Measurements from ENCODE around the gene CLNK.

Gene CLNK

DNA sequence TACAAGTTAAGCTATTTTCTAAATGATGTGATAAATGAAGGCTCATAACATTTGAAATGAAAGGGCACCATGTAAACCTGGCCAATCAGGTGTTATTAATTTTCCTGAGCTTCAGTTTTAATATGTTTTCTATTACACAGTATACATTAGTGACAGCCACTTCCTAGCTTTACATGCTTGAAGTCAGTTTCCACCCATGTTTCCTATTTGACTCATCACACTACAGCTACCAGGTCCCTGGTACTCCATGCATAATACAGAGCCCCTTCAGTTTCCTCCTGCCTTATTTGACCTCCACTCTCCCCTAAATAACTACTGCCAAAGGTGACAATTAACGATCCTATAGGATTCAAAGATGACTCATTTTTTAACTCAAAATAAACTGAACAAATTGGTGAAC lies 245.6 kb downstream of the CLNK start:
- TF ChIP-seq CTCF (IDR thresholded peaks at IDR 0.05; ENCODE audit: low read depth, low read length) (no peak), EZH2phosphoT487 (IDR thresholded peaks at IDR 0.05; ENCODE audit: low read depth) (no peak)
- H3K27me3 ChIP-seq (ENCODE audit: low read depth, low read length), result peaks cover 5% of the 10 kb centered on the region
- no peaks in the 10 kb centered on the region for H3K9me3 ChIP-seq (ENCODE audit: insufficient read depth, low read length)
- no peak overlapping the region for H3K4me2 ChIP-seq (ENCODE audit: low read length)
- H3K4me3 ChIP-seq (ENCODE audit: low read length), result no peak overlapping the region
- H3K9ac ChIP-seq (ENCODE audit: low read length), result no peak overlapping the region
- H3K36me3 ChIP-seq (replicated peaks; ENCODE audit: low read depth, low read length), result no peaks in the 10 kb centered on the region
- no peak overlapping the region for H3K27ac ChIP-seq (ENCODE audit: low read length)
- H3K4me1 ChIP-seq (ENCODE audit: low read length), result no peaks in the 10 kb centered on the region
- no peaks in the 10 kb centered on the region for H4K20me1 ChIP-seq (ENCODE audit: insufficient read depth, low read length)
- H2AFZ ChIP-seq (ENCODE audit: low read depth, low read length), result no peak overlapping the region
- H3K79me2 ChIP-seq (ENCODE audit: low read length), result no peaks in the 10 kb centered on the region

- Histone ChIP-seq H3K79me2 (ENCODE audit: low read length) (no peaks in the 10 kb centered on the region), H3K27me3 (ENCODE audit: low read depth, low read length) (peaks cover 13% of the 10 kb centered on the region), H3K27ac (ENCODE audit: low read length) (no peak overlapping the region), H3K9me3 (ENCODE audit: insufficient read depth, low read length) (no peaks in the 10 kb centered on the region), H3K4me3 (ENCODE audit: low read length) (no peak overlapping the region), H3K36me3 (replicated peaks; ENCODE audit: low read depth, low read length) (no peaks in the 10 kb centered on the region), H2AFZ (ENCODE audit: low read depth, low read length) (no peak overlapping the region), H3K9ac (ENCODE audit: low read length) (no peak overlapping the region), H3K4me2 (ENCODE audit: low read length) (no peak overlapping the region), H4K20me1 (ENCODE audit: insufficient read depth, low read length) (no peaks in the 10 kb centered on the region), H3K4me1 (ENCODE audit: low read length) (no peaks in the 10 kb centered on the region)
- TF ChIP-seq EZH2phosphoT487 (IDR thresholded peaks at IDR 0.05; ENCODE audit: low read depth) (no peak), CTCF (IDR thresholded peaks at IDR 0.05; ENCODE audit: low read depth, low read length) (no peak)
Observed at GRCh38 chr4:10437735-10438134, 246.8 kb downstream of the CLNK start.

Measured in OCI-LY3 (cell line).